CD4-positive, CD25-positive, alpha-beta regulatory T cell (primary cell): Measurements from ENCODE around the gene MRPL20. TPM values are rescaled to one million over a fixed set of nuclear protein-coding genes. Genes with fewer than 3 reads are reported as not detected.

Experiments
- ATAC-seq, 2 donors: fragments of 150-1000 bp; cut with Tn5 transposase; one replicate each; pipeline ENCODE4 v1.10.0; 2021; ENCODE audit warnings: low read depth in 2 of 2, moderate number of reproducible peaks in 2 of 2, moderate library complexity in 1 of 2
- DNase-seq, 3 donors: peaks; one replicate each; pipeline versions ENCODE4 v3.0.0 to v3.0.0-alpha.2; 2012 to 2022; ENCODE audit warnings: mixed read lengths in 1 of 3
- H3K27ac ChIP-seq: one replicate; pipeline ENCODE4 v1.7.0; 2013; ENCODE audit warnings: mild to moderate bottlenecking, low read length; ENCODE audit not compliant: insufficient read depth, poor library complexity, severe bottlenecking
- H3K27me3 ChIP-seq: one replicate; pipeline ENCODE4 v1.7.0; 2013; ENCODE audit warnings: low read length; ENCODE audit not compliant: control insufficient read depth, insufficient read depth
- H3K36me3 ChIP-seq: one replicate; pipeline ENCODE4 v1.7.0; 2013; ENCODE audit warnings: mild to moderate bottlenecking, low read length, moderate library complexity; ENCODE audit not compliant: control insufficient read depth, insufficient read depth
- H3K4me1 ChIP-seq: 2 replicates; pipeline ENCODE4 v1.7.0; 2013; ENCODE audit warnings: mild to moderate bottlenecking, low read length; ENCODE audit not compliant: insufficient read depth, control insufficient read depth, poor library complexity, severe bottlenecking
- H3K4me3 ChIP-seq: one replicate; pipeline ENCODE4 v1.7.0; 2013; ENCODE audit warnings: low read depth, mild to moderate bottlenecking, low read length, moderate library complexity
- H3K9me3 ChIP-seq, 2 experiments: 1 replicate in 1 of 2; 2 replicates in 1 of 2; pipeline ENCODE4 v1.7.0; 2013; ENCODE audit warnings: low read length in 2 of 2, mild to moderate bottlenecking in 1 of 2, moderate library complexity in 1 of 2; ENCODE audit not compliant: control insufficient read depth in 2 of 2
- H3K27ac Mint-ChIP-seq, 3 donors: one replicate each; pipeline ENCODE4 v1.8.0; 2020 to 2022; ENCODE audit warnings: mild to moderate bottlenecking in 3 of 3, mixed read lengths in 3 of 3, moderate library complexity in 2 of 3
- H3K27me3 Mint-ChIP-seq: one replicate; pipeline ENCODE4 v1.8.0; 2022; ENCODE audit warnings: mild to moderate bottlenecking, mixed read lengths
- H3K36me3 Mint-ChIP-seq: one replicate; pipeline ENCODE4 v1.8.0; 2020; ENCODE audit warnings: mixed read lengths
- H3K4me1 Mint-ChIP-seq, 4 donors: one replicate each; pipeline ENCODE4 v1.8.0; 2020 to 2022; ENCODE audit warnings: mixed read lengths in 4 of 4, mild to moderate bottlenecking in 1 of 4
- H3K4me3 Mint-ChIP-seq, 4 donors: one replicate each; pipeline ENCODE4 v1.8.0; 2020 to 2022; ENCODE audit warnings: mild to moderate bottlenecking in 4 of 4, mixed read lengths in 4 of 4, moderate library complexity in 3 of 4
- H3K9me3 Mint-ChIP-seq, 7 donors: one replicate each; pipeline ENCODE4 v1.8.0; 2020 to 2022; ENCODE audit warnings: mixed read lengths in 7 of 7, mild to moderate bottlenecking in 3 of 7, moderate library complexity in 2 of 7
- polyA plus RNA-seq, 4 donors: library from polyadenylated mRNA; unstranded; fragments of 300-500 nt; fragmentation: Illumina TruSeq; gene quantifications; one replicate each; pipeline ENCODE4 v1.2.3, GENCODE V29; 2021
- total RNA-seq: library from RNA; stranded (reverse); gene quantifications from one replicate; pipeline ENCODE4 v1.2.3, GENCODE V29; 2022

Gene MRPL20
- total and polyA plus RNA-seq, 5 donors from 2014 or later = 83.4 to 188 (median 174) TPM

GRCh38 chr1:1426496-1427105 lies 19.5 kb upstream of the MRPL20 start:
- Mint-ChIP-seq H3K4me1 (peaks cover 0 to 5% (median 0%) of the 10 kb centered on the region in 4 donors), H3K27ac (no peak overlapping the region), H3K4me3 (no peak overlapping the region), H3K27me3 (peaks cover 33% of the 10 kb centered on the region), H3K9me3 (peaks cover 0 to 5% (median 0%) of the 10 kb centered on the region in 7 donors), H3K36me3 (no peaks in the 10 kb centered on the region)
- no peak overlapping the region for H3K27ac ChIP-seq
- DNase-seq = no peak
- H3K4me1 ChIP-seq = peaks cover 8% of the 10 kb centered on the region
- no peaks in the 10 kb centered on the region for H3K36me3 ChIP-seq
- no peaks in the 10 kb centered on the region for H3K27me3 ChIP-seq
- H3K9me3 ChIP-seq = no peaks in the 10 kb centered on the region
- ATAC-seq = no peak
- H3K4me3 ChIP-seq = no peak overlapping the region

DNA sequence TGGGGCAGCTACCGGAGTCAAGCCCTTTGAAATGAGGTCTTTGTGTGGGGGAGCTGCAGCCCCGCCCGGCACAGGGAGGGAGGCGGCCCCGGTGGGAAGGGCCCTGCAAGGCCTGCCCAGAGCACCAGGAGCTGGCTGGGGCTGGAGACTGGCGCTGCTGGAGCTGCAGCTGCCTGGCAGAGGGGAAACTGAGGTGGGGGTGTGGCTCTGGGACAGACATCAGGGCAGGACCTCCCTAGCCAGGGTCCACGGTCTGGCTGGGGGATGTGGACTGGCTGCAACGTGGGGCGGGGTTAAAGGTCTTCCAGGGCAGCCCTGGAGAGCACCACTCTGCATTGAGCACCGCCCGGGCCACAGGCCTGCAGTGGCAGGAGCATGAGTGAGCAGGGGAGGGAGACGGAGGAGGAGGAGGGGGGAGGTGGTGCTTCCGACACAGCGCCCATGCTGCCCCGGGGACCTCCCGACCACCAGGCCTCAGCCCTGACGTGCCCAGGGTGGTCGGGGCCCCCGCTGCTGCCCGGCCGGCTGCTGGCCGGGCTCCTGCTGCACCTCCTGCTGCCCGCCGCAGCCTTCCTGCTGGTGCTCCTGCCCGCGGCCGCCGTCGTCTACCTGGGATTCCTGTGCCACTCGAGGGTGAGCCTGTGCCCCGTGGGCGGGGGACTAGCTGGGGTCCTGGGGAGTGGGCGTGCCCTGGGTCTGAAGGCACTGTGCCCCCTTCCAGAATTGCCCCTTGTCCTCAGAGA lies 18.8 kb upstream of the MRPL20 start:
- DNase-seq (no peak), ATAC-seq (no peak)
- peaks cover 0 to 5% (median 0%) of the 10 kb centered on the region in 7 donors for H3K9me3 Mint-ChIP-seq
- H3K4me3 ChIP-seq = no peak overlapping the region
- no peaks in the 10 kb centered on the region for H3K27me3 ChIP-seq
- peaks cover 8% of the 10 kb centered on the region for H3K4me1 ChIP-seq
- H3K36me3 ChIP-seq = no peaks in the 10 kb centered on the region
- H3K27me3 Mint-ChIP-seq = peaks cover 33% of the 10 kb centered on the region
- no peak overlapping the region for H3K27ac Mint-ChIP-seq
- H3K4me1 Mint-ChIP-seq = peaks cover 0 to 5% (median 0%) of the 10 kb centered on the region in 4 donors
- no peak overlapping the region for H3K27ac ChIP-seq
- no peaks in the 10 kb centered on the region for H3K9me3 ChIP-seq
- no peaks in the 10 kb centered on the region for H3K36me3 Mint-ChIP-seq
- no peak overlapping the region for H3K4me3 Mint-ChIP-seq

- Histone ChIP-seq H3K4me3 (no peak overlapping the region), H3K9me3 (no peaks in the 10 kb centered on the region), H3K27me3 (no peaks in the 10 kb centered on the region), H3K27ac (no peak overlapping the region), H3K4me1 (peaks cover 8% of the 10 kb centered on the region), H3K36me3 (no peaks in the 10 kb centered on the region)
- no peak overlapping the region for H3K27ac Mint-ChIP-seq
- no peaks in the 10 kb centered on the region for H3K36me3 Mint-ChIP-seq
- ATAC-seq = no peak
- no peak for DNase-seq
- peaks cover 0 to 5% (median 0%) of the 10 kb centered on the region in 4 donors for H3K4me1 Mint-ChIP-seq
- H3K4me3 Mint-ChIP-seq = no peak overlapping the region
- peaks cover 33% of the 10 kb centered on the region for H3K27me3 Mint-ChIP-seq
- peaks cover 0 to 5% (median 0%) of the 10 kb centered on the region in 7 donors for H3K9me3 Mint-ChIP-seq
Measured at GRCh38 chr1:1425426-1425752, 18.3 kb upstream of the MRPL20 start.

- Histone ChIP-seq H3K27ac (no peak overlapping the region), H3K4me3 (no peak overlapping the region), H3K9me3 (no peaks in the 10 kb centered on the region), H3K36me3 (no peaks in the 10 kb centered on the region), H3K4me1 (peaks cover 8% of the 10 kb centered on the region), H3K27me3 (no peaks in the 10 kb centered on the region)
- Mint-ChIP-seq H3K4me1 (peaks cover 0 to 5% (median 0%) of the 10 kb centered on the region in 4 donors), H3K27ac (no peak overlapping the region), H3K9me3 (peaks cover 0 to 5% (median 0%) of the 10 kb centered on the region in 7 donors), H3K4me3 (no peak overlapping the region), H3K36me3 (no peaks in the 10 kb centered on the region), H3K27me3 (peaks cover 30% of the 10 kb centered on the region)
- DNase-seq (no peak), ATAC-seq (no peak)
Measured at GRCh38 chr1:1424707-1425106, 17.6 kb upstream of the MRPL20 start.

DNA sequence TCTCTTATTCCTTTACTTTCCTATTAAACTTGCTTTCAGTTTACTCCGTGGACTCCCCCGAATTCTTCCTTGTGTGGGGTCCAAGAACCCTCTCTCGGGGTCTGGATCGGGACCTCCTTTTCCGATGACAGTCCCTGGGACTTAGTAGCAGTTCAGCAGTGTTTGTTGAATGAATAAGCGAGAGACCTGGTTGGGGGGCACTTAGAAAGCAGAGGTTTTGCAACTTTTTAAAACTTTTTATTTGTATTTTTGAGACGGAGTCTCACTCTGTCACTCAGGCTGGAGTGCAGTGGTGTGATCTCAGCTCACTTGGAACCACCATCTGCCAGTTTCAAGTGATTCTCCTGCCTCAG lies 16.1 kb upstream of the MRPL20 start:
- H3K36me3 Mint-ChIP-seq = no peaks in the 10 kb centered on the region
- DNase-seq (no peak), ATAC-seq (no peak)
- H3K4me1 ChIP-seq = peaks cover 8% of the 10 kb centered on the region
- no peak overlapping the region for H3K4me3 ChIP-seq
- H3K9me3 ChIP-seq = no peaks in the 10 kb centered on the region
- no peak overlapping the region for H3K27ac ChIP-seq
- no peaks in the 10 kb centered on the region for H3K27me3 ChIP-seq
- no peaks in the 10 kb centered on the region for H3K36me3 ChIP-seq
- H3K27ac Mint-ChIP-seq = no peak overlapping the region
- H3K4me1 Mint-ChIP-seq = peaks cover 0 to 4% (median 0%) of the 10 kb centered on the region in 4 donors
- peaks cover 26% of the 10 kb centered on the region for H3K27me3 Mint-ChIP-seq
- peaks cover 0 to 4% (median 0%) of the 10 kb centered on the region in 7 donors for H3K9me3 Mint-ChIP-seq
- no peak overlapping the region for H3K4me3 Mint-ChIP-seq

GRCh38 chr1:1422465-1423244 lies 15.6 kb upstream of the MRPL20 start:
- H3K27me3 Mint-ChIP-seq = peaks cover 27% of the 10 kb centered on the region
- H3K4me3 Mint-ChIP-seq = no peak overlapping the region
- peaks cover 0 to 4% (median 0%) of the 10 kb centered on the region in 7 donors for H3K9me3 Mint-ChIP-seq
- H3K4me1 ChIP-seq = peaks cover 8% of the 10 kb centered on the region
- no peaks in the 10 kb centered on the region for H3K36me3 ChIP-seq
- no peak overlapping the region for H3K4me3 ChIP-seq
- H3K36me3 Mint-ChIP-seq = no peaks in the 10 kb centered on the region
- ATAC-seq = no peak
- H3K27me3 ChIP-seq = no peaks in the 10 kb centered on the region
- no peak overlapping the region for H3K27ac Mint-ChIP-seq
- no peak overlapping the region for H3K27ac ChIP-seq
- H3K9me3 ChIP-seq = no peaks in the 10 kb centered on the region
- peaks cover 0 to 5% (median 0%) of the 10 kb centered on the region in 4 donors for H3K4me1 Mint-ChIP-seq
- no peak for DNase-seq

GRCh38 chr1:1421907-1422464 lies 14.9 kb upstream of the MRPL20 start:
- H3K36me3 ChIP-seq = no peaks in the 10 kb centered on the region
- H3K9me3 ChIP-seq = no peaks in the 10 kb centered on the region
- H3K4me3 ChIP-seq = no peak overlapping the region
- H3K27ac ChIP-seq = no peak overlapping the region
- Mint-ChIP-seq H3K4me3 (no peak overlapping the region), H3K9me3 (peaks cover 0 to 4% (median 0%) of the 10 kb centered on the region in 7 donors), H3K36me3 (no peaks in the 10 kb centered on the region), H3K27me3 (peaks cover 27% of the 10 kb centered on the region), H3K27ac (no peak overlapping the region), H3K4me1 (peaks cover 0 to 5% (median 0%) of the 10 kb centered on the region in 4 donors)
- no peaks in the 10 kb centered on the region for H3K27me3 ChIP-seq
- ATAC-seq (no peak), DNase-seq (no peak)
- peaks cover 6% of the 10 kb centered on the region for H3K4me1 ChIP-seq
